AG09319 (cell line): ENCODE results near the gene NCEH1.

Source experiments
- DNase-seq: peaks from one replicate; pipeline ENCODE4 v3.0.0-alpha.2; 2010; ENCODE audit warnings: low read depth; ENCODE audit errors: extremely low read depth
- CTCF ChIP-seq: IDR thresholded peaks from 2 replicates; pipeline ENCODE4 v1.5.1; 2011; ENCODE audit warnings: low read depth, mild to moderate bottlenecking, inconsistent platforms, low read length, moderate library complexity

Gene NCEH1

GRCh38 chr3:172586436-172586835, 124.4 kb downstream of the NCEH1 start:
- TF ChIP-seq CTCF, result no peak
- no peak for DNase-seq

- no peak for DNase-seq
- TF ChIP-seq CTCF, result no peak
Measured at GRCh38 chr3:172585954-172586353, 124.9 kb downstream of the NCEH1 start.

- DNase-seq, result no peak
- no peak for TF ChIP-seq CTCF
Measured at GRCh38 chr3:172582712-172583111, 128.2 kb downstream of the NCEH1 start.

- no peak for TF ChIP-seq CTCF
- no peak for DNase-seq
Measured at GRCh38 chr3:172581757-172582166, 129.1 kb downstream of the NCEH1 start.

- no peak for TF ChIP-seq CTCF
- no peak for DNase-seq
Measured at GRCh38 chr3:172580680-172581401, 130.0 kb downstream of the NCEH1 start.
